GM18873 (cell line): ENCODE measurements around the gene SLC34A3.
"Not testable (repeated sequence)": the region's sequence is repeated elsewhere in the genome, so short reads cannot be mapped to it uniquely, and the experiment has no call there.

Experiments used
- ATAC-seq: cut with Tn5 transposase; IDR thresholded peaks from one replicate; pipeline ENCODE4 v1.9.1; 2021; ENCODE audit warnings: mild to moderate bottlenecking, moderate library complexity, moderate number of reproducible peaks; ENCODE audit not compliant: unreplicated experiment, low FRiP score

SLC34A3 gene

GRCh38 chr9:137240318-137240840 is 9.7 kb downstream of the SLC34A3 start:
- ATAC-seq = peak; percentile 7

DNA sequence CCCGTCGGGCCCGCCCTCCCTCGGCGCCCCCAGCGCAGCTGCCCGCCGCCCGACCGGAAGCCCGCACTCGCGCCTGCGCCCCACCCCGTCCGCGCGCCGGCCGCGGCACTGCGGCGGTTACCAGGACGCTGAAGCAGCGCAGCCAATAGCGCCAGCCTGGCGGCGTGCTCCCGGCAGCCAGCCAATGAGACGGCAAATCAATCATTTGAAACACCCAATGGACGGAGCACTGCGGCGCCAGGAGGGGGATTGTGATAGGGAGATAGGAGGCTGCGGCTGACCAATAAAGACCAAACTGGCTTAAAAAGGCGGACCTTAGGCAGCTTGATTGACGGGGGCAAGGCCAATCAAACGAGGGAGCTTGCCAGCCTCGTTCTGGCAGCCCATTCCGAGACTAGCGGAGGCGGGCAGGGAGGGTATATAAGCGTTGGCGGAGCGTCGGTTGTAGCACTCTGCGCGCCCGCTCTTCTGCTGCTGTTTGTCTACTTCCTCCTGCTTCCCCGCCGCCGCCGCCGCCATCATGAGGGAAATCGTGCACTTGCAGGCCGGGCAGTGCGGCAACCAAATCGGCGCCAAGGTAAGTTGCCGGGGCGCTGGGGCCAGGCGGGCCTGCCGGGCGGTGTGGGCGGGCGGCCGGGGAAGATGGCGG is 10.3 kb downstream of the SLC34A3 start, which contains the start of gene TUBB4B:
TSS of gene TUBB4B (plus strand) at position 447 of the 649 bp plus-strand sequence. CDS start at position 521, 74 bp downstream.
- ATAC-seq = peak; percentile 77

DNA sequence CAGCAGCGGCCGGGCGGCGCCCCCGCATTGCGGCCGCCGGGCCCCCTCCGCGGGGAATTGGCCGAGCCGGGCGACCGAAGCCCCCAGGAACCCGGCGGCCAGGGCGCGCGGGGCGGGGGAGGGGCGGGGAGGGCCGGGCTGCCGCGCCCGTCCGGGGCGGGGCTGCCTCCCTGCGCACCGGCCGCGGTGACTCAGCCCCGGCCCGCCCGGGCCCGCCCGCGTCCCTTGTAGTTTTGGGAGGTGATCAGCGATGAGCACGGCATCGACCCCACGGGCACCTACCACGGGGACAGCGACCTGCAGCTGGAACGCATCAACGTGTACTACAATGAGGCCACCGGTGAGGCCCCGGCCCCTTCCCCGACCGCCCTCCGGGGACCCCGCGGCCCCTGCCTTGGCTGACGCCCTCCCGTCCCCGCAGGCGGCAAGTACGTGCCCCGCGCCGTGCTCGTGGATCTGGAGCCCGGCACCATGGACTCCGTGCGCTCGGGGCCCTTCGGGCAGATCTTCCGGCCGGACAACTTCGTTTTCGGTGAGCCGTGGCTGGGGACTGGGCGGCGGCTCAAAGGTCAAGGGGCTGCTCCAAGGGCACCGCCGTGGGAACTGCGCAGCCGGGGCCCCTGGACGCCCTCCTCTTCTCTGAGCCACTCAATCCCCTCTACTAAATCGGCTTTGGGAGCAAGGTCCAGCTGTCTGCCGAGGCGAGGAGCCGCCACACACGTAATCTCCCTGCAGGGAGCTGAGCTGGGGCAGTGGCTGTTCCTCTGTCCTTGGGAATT is 11.0 kb downstream of the SLC34A3 start:
- peak; percentile 3 for ATAC-seq

DNA sequence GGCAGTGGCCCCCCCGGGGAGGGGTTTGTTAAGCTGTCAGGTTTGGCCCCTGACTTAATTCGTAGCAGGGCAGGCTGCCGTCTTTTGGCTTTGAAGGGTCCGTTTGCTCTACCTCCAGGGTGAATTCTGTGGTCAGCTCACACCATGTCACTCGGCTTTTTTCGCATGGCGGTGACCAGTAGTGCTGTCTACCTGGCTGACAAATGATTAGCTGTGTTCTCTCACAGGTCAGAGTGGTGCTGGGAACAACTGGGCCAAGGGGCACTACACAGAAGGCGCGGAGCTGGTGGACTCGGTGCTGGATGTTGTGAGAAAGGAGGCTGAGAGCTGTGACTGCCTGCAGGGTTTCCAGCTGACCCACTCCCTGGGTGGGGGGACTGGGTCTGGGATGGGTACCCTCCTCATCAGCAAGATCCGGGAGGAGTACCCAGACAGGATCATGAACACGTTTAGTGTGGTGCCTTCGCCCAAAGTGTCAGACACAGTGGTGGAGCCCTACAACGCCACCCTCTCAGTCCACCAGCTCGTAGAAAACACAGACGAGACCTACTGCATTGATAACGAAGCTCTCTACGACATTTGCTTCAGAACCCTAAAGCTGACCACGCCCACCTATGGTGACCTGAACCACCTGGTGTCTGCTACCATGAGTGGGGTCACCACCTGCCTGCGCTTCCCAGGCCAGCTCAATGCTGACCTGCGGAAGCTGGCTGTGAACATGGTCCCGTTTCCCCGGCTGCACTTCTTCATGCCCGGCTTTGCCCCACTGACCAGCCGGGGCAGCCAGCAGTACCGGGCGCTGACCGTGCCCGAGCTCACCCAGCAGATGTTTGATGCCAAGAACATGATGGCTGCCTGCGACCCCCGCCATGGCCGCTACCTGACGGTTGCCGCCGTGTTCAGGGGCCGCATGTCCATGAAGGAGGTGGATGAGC is 11.8 kb downstream of the SLC34A3 start:
- ATAC-seq = no peak

DNA sequence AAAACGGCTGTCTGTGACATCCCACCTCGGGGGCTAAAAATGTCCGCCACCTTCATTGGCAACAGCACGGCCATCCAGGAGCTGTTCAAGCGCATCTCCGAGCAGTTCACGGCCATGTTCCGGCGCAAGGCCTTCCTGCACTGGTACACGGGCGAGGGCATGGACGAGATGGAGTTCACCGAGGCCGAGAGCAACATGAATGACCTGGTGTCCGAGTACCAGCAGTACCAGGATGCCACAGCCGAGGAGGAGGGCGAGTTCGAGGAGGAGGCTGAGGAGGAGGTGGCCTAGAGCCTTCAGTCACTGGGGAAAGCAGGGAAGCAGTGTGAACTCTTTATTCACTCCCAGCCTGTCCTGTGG is 12.5 kb downstream of the SLC34A3 start:
- ATAC-seq = not testable (repeated sequence)

DNA sequence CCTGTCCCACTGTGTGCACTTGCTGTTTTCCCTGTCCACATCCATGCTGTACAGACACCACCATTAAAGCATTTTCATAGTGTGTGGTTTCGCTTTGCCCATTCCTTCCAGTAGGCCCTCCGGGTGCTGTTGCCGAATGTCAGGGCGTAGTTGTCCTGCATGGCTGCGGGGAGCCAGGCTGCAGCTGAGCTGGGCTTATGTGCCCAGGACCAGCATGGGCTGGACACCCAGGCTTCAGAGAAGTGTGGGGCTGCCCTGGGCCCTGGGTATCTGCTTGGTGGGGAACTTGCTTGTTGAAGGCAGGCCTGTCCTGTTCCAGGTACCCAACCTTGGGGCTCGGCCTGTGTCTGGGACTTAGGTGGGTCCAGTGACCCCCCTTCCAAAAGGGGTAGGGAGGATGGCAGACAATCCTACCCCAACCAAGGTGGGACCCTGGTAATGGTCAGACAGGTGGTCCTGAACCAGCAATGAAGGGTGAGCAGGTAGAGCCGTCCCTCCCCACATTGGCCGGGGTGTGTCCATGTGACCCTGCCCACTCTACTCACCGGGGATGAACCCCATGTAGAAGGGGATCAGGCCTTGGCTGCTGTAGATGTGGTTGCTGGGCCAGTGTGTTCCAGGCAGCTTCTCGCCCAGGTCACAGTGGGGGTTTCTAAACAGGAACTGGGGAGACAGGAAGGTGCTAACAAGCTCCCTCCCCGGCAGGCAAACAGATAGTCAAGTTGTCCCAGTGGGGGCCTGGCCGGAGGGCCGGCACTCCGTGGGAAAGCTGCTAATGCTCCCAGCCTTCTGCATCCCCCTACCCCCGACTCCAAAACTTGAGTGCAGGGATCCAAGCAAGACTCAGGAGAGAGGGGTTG is 13.2 kb downstream of the SLC34A3 start:
- ATAC-seq = no peak

DNA sequence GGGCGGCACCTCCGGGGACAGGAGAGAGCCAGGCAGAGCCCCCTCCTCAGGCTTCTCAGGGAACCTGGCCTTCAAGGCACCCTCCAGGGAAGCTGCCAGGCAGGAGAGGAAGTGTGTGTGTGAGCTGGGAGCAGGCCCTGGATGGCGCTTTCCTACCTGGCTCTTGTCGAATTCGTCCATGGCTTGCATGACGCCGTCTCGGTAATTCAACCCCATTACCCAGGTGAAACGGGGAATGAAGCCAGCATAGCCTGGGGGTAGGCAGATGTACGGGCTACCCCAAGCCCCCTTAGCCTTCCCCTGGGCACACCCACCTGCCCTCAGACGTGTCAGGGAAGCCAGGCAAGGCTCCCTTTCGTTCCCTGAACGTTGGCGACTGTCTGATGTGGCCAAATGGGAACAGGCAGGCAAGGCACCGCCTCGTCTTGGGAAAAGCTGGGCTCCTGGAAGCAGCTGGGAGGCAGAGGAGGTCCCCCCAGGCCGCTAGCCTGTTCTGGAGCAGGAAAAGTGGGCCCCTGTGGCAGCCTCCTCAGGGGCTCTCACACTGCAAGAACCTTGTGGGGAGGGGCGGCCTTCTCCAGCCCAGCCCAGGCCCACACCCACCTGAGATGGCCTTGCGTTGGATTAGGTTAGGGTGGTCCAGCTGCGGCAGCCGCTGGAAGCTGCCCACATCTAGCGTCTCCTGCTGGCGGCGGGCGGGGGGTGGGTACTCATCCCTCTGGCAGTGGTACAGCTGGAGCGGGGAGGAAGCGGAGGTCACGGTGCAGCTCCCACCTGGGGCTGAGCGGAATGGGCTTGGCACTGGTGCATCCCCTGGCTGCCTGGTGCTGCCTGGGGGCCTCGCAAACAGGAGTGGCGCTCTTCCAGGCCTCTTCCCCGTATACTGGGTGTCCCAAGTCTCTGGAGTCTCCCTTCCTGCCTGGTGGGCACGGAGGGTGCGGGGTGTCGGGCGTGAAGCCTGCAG is 14.1 kb downstream of the SLC34A3 start:
- ATAC-seq = no peak

DNA sequence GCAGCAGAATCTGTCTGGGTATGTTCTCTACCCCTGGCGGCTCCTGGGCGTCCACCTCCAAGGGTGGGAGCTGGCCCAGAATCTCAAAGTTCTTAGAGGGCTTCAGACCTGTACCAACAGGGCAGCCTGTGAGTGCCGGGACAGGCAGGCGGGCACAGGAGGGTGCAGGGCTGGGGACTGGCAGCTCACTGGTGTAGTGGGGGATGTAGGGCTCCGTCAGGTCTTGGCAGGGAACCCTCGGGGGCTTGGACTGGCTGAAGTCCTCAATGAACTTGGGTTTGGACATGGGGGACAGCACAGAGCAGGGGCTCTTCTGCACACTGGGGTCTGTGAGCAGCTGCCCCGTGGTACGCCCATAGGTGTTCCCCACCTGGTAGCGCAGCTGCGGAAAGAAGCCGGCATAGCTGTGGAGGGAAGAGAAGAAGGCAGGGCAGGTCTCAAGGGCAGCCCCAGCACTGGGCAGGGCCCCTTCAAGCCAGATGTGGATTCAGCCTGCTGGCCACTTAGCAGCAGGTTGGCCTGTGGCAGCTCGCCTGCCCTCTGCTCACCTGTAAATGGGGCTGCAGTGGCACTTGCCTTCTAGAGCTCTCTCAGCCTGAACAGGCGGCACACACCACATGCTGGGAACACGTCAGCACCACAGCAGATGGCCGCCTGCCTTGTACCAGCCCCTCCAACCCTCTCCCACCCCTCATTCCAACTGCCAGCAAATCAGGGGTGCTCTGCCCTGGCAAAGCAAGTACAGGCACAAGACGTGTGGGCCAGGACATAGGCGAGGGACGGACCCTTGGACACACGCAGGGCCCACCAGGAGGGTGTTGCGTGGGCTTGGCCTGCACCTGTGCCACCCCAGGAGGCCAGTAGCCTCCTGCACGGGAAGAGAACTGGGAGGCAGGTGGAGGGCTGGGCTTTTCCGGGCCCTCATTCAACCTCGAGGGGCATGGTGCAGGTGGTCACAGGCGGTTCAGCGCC is 15.0 kb downstream of the SLC34A3 start:
- ATAC-seq = no peak

- ATAC-seq = no peak
Measured at GRCh38 chr9:137247135-137247915, 16.6 kb downstream of the SLC34A3 start.

DNA sequence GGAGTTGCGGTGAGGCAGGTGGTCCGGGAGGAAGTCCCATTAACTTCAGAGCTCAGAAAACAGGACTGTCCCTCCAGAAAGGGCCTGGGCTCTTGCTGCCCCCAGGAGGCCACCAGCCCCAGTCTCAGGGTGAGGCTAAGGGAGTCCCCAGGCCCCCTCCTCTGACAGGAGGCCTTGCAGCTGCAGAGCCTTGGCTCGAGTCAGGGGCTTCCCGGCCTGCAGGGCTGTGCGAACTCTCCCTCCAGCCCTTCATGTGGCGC is 17.1 kb downstream of the SLC34A3 start:
- no peak for ATAC-seq

DNA sequence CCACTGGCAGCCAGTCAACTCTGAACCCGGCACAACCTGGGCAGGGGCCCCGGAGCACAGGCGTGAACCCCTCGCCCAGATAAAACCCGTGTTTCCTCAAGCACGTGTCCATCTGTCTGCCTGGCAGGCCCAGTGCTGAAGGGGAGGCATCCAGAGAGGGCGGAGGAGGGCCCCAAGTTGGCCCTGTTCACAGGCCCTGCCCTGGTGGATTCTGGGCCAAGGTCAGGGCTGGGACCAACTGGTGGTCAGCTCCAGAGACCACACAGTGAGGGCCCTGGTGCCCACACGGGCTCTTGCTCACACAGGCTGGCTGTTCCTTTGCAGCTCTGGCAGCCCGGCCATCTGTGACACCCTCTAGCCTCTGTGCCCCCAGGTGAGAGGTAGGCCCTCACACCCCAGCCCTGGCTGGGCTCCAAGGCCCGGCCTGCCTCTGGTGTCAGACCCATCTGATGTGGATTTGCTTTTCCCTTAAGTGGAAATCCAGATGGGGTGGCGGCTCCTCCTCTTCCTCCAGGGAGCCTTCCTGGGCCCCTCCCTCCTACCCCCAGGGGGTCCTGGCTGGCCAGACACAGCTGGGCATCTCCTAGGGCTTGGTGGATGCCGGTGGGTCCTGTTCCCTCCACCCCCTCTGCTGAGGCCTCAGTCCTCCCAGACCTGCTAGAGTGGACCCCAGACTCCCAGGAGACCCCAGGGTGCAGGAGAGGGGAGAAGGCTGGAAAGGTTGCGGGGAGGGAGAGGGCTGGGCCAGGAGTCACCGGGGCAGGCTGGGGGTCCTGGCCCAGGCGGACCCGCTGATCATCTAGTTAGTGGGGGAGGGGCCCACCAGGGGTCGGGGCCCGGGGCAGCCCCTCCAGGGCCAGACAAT is 19.9 kb downstream of the SLC34A3 start:
- ATAC-seq = no peak

GRCh38 chr9:137251194-137251461 is 20.4 kb downstream of the SLC34A3 start, which contains the start of gene STPG3:
STPG3 (plus strand) TSS chr9:137251286; CDS start chr9:137251287, 1 bp downstream.
- ATAC-seq = no peak

DNA sequence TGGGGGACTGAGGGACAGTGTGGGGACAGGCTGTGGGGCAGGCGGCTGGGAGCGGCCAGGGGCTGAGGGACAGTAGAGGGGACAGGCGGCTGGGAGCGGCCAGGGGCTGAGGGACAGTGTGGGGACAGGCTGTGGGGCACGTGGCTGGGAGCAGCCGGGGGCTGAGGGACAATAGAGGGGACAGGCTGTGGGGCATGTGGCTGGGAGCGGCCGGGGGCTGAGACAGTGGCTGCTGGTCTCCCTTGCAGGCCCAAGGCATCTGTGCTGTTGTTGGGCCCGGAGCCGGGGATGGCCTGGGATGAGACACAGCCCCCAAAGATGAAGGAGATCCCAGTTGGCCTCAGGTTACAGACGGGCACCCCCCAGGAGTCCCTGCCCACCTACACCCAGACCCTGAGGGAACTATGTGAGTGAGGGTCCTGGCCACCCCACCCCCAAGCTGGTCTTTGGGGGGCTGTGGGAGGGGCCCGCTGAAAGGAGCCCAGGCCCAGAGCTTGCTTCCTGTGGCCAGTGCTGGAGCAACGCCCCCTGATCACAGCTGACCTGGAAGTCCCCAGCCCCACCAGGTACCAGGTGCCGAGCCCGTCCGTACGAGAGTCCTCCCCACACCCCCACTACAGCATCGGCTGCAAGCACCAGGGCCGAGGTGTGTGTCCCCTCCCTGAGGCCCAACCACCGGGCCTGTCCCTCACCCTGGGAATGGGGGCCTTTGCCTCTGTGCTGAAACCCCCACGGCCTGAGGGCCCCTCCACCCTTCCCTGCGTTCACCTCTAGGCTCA is 21.0 kb downstream of the SLC34A3 start:
- ATAC-seq = no peak

GRCh38 chr9:137252555-137253506 is 22.1 kb downstream of the SLC34A3 start:
- no peak for ATAC-seq
